Endothelial cell of umbilical vein (primary cell): ENCODE data around the gene PGBD5.

Source experiments
- JUN ChIP-seq: IDR thresholded peaks from 2 replicates; pipeline ENCODE4 v1.6.1; 2011; ENCODE audit warnings: borderline replicate concordance, low read depth; ENCODE audit not compliant: insufficient read length, insufficient read depth
- POLR2AphosphoS5 ChIP-seq: IDR thresholded peaks from 2 replicates; pipeline ENCODE4 v1.6.1; 2012; ENCODE audit warnings: low read depth, mild to moderate bottlenecking, control low read depth, low read length, moderate library complexity; ENCODE audit not compliant: insufficient read depth
- TF ChIP-seq, protein P1 (sequence below), 2 donors: IDR thresholded peaks; 1 replicate in 1 of 2; 2 replicates in 1 of 2; pipeline ENCODE4 v1.5.1; 2011; ENCODE audit warnings: low read length in 2 of 2, mild to moderate bottlenecking in 2 of 2, moderate library complexity in 2 of 2, control low read depth in 1 of 2, inconsistent platforms in 1 of 2, low read depth in 1 of 2; ENCODE audit not compliant: insufficient read depth in 1 of 2; ENCODE audit errors: extremely low read depth in 1 of 2
- TF ChIP-seq, protein P2 (sequence below): IDR thresholded peaks from 2 replicates; pipeline ENCODE4 v1.6.1; 2011; ENCODE audit not compliant: insufficient read depth, insufficient read length

DNA sequence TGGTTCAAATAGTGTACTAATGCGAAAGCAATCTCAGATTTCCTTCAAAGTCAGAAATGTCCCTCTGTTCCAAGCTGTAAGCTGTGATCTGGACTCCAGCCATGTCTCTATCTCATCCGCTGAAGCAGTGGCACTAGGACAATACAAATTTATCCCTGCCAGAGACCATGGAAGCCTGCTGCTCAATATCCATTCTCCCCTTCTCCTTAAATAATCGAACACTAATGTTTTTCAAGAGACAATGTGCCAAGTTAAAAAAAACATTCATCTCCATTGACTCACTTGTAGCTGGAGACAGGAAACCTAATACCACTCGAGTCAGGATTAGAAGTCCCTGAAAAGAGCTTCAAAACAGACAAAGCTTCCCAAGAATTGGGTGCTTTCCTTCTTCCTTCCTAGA is 38.5 kb upstream of the PGBD5 start:
- TF ChIP-seq, protein P1, sequence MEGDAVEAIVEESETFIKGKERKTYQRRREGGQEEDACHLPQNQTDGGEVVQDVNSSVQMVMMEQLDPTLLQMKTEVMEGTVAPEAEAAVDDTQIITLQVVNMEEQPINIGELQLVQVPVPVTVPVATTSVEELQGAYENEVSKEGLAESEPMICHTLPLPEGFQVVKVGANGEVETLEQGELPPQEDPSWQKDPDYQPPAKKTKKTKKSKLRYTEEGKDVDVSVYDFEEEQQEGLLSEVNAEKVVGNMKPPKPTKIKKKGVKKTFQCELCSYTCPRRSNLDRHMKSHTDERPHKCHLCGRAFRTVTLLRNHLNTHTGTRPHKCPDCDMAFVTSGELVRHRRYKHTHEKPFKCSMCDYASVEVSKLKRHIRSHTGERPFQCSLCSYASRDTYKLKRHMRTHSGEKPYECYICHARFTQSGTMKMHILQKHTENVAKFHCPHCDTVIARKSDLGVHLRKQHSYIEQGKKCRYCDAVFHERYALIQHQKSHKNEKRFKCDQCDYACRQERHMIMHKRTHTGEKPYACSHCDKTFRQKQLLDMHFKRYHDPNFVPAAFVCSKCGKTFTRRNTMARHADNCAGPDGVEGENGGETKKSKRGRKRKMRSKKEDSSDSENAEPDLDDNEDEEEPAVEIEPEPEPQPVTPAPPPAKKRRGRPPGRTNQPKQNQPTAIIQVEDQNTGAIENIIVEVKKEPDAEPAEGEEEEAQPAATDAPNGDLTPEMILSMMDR (IDR thresholded peaks at IDR 0.05; ENCODE audit: extremely low read depth in 1 of 2, insufficient read depth in 1 of 2, low read depth in 1 of 2, low read length in 2 of 2) = no peak
- TF ChIP-seq, protein P2, sequence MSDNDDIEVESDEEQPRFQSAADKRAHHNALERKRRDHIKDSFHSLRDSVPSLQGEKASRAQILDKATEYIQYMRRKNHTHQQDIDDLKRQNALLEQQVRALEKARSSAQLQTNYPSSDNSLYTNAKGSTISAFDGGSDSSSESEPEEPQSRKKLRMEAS = no peak
- TF ChIP-seq POLR2AphosphoS5 (no peak), JUN (no peak)
